Fibroblast of lung (primary cell): ENCODE results near the gene PDP2.

Experiments used
- EZH2 ChIP-seq: IDR thresholded peaks from 2 replicates; pipeline ENCODE4 v1.5.1; 2012; ENCODE audit warnings: low read length, control low read depth, mild to moderate bottlenecking; ENCODE audit errors: missing control alignments
- TF ChIP-seq, protein P1 (sequence below), 2 donors: IDR thresholded peaks in 1 of 2; conservative IDR thresholded peaks in 1 of 2; 1 replicate in 1 of 2; 2 replicates in 1 of 2; pipeline ENCODE4 v1.5.1; 2011 to 2012; ENCODE audit warnings: low read length in 2 of 2, control low read depth in 1 of 2, inconsistent platforms in 1 of 2, low read depth in 1 of 2, mild to moderate bottlenecking in 1 of 2

DNA sequence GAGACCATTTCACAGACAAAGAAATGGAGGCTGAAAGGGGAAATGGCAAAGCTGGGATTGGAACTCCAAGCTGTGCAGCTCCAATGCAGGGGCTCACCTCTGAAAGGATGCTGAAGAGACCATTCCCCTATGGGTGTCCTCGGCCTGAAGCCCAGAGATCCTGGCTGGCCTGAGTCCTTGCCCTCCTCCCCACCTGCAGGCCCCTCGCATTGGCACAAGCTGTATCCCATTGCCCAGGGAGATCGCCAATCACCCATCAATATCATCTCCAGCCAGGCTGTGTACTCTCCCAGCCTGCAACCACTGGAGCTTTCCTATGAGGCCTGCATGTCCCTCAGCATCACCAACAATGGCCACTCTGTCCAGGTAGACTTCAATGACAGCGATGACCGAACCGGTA lies 33.5 kb upstream of the PDP2 start:
- no peak for TF ChIP-seq EZH2
- TF ChIP-seq, protein P1, sequence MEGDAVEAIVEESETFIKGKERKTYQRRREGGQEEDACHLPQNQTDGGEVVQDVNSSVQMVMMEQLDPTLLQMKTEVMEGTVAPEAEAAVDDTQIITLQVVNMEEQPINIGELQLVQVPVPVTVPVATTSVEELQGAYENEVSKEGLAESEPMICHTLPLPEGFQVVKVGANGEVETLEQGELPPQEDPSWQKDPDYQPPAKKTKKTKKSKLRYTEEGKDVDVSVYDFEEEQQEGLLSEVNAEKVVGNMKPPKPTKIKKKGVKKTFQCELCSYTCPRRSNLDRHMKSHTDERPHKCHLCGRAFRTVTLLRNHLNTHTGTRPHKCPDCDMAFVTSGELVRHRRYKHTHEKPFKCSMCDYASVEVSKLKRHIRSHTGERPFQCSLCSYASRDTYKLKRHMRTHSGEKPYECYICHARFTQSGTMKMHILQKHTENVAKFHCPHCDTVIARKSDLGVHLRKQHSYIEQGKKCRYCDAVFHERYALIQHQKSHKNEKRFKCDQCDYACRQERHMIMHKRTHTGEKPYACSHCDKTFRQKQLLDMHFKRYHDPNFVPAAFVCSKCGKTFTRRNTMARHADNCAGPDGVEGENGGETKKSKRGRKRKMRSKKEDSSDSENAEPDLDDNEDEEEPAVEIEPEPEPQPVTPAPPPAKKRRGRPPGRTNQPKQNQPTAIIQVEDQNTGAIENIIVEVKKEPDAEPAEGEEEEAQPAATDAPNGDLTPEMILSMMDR (conservative IDR thresholded peaks at IDR 0.05 in 1 of 2, IDR thresholded peaks at IDR 0.05 in 1 of 2; ENCODE audit: low read depth in 1 of 2, low read length in 2 of 2): no peak
